IMR-90 (cell line): ENCODE measurements around the gene PSD2. TPM values are rescaled to one million over a fixed set of nuclear protein-coding genes. Genes with fewer than 3 reads are reported as not detected.

ENCODE experiments used
- ATAC-seq: fragments of 200-7000 bp; cut with Tn5 transposase; 2 replicates; pipeline ENCODE4 v1.9.1; 2020; ENCODE audit warnings: low read depth, mild to moderate bottlenecking, moderate library complexity
- BruUV-seq: library from RNA; stranded (reverse); fragments of 400-500 nt; replicated peaks from 2 replicates; lab custom pipeline; 2021; lab: Mats Ljungman, UMichigan
- CTCF ChIA-PET: fragments of 300-600 bp; formaldehyde crosslinking; extraction: SDS; loops from one replicate; lab custom pipeline; 2021; ENCODE audit warnings: antibody characterized with exemption; lab: Yijun Ruan, JAX
- POLR2A ChIA-PET: fragments of 300-600 bp; sonication (Branson Sonifier 250); formaldehyde crosslinking; loops from one replicate; lab custom pipeline; 2022; ENCODE audit warnings: antibody characterized with exemption; ENCODE audit not compliant: unreplicated experiment; lab: Charles Lee
- DNase-seq: peaks from one replicate; pipeline ENCODE4 v3.0.0; 2013
- H2AFZ ChIP-seq: replicated peaks from 2 replicates; pipeline ENCODE3; 2013; ENCODE audit warnings: low read length, mild to moderate bottlenecking; ENCODE audit not compliant: poor library complexity
- H2AK5ac ChIP-seq: 2 replicates; pipeline ENCODE4 v1.6.1; 2013; ENCODE audit warnings: low read depth, low read length, inconsistent platforms
- H2AK9ac ChIP-seq: replicated peaks from 2 replicates; pipeline ENCODE3; 2013; ENCODE audit warnings: mild to moderate bottlenecking, low read depth, low read length, moderate library complexity; ENCODE audit not compliant: poor library complexity
- H2BK120ac ChIP-seq: 2 replicates; pipeline ENCODE4 v1.6.1; 2013; ENCODE audit warnings: low read depth, low read length, inconsistent platforms
- H2BK15ac ChIP-seq: 3 replicates; pipeline ENCODE4 v1.6.1; 2013; ENCODE audit warnings: low read depth, low read length, inconsistent platforms
- H2BK20ac ChIP-seq: 2 replicates; pipeline ENCODE4 v1.6.1; 2013; ENCODE audit warnings: low read depth, mild to moderate bottlenecking, inconsistent platforms, low read length, moderate library complexity
- H2BK5ac ChIP-seq: 2 replicates; pipeline ENCODE4 v1.6.1; 2013; ENCODE audit warnings: mild to moderate bottlenecking, low read depth, low read length, inconsistent platforms; ENCODE audit not compliant: poor library complexity, severe bottlenecking
- H3K14ac ChIP-seq: replicated peaks from 2 replicates; pipeline ENCODE4 v1.6.1; 2013; ENCODE audit warnings: low read depth, low read length, inconsistent platforms
- H3K18ac ChIP-seq: 2 replicates; pipeline ENCODE4 v1.6.1; 2013; ENCODE audit warnings: low read depth, low read length, control low read depth
- H3K23ac ChIP-seq: 2 replicates; pipeline ENCODE4 v1.6.1; 2013; ENCODE audit warnings: low read depth, low read length, inconsistent platforms
- H3K27ac ChIP-seq: 2 replicates; pipeline ENCODE4 v1.5.1; 2013; ENCODE audit warnings: mild to moderate bottlenecking, control low read depth, low read length; ENCODE audit not compliant: insufficient read depth
- H3K27me3 ChIP-seq: 2 replicates; pipeline ENCODE4 v1.6.1; 2013; ENCODE audit warnings: low read length; ENCODE audit not compliant: control insufficient read depth, insufficient read depth
- H3K36me3 ChIP-seq: 2 replicates; pipeline ENCODE4 v1.6.1; 2013; ENCODE audit warnings: low read length, mixed read lengths; ENCODE audit not compliant: control insufficient read depth, insufficient read depth
- H3K4ac ChIP-seq: 2 replicates; pipeline ENCODE4 v1.6.1; 2013; ENCODE audit warnings: low read depth, low read length, inconsistent platforms
- H3K4me1 ChIP-seq: 2 replicates; pipeline ENCODE4 v1.6.1; 2013; ENCODE audit warnings: low read length, mixed read lengths; ENCODE audit not compliant: control insufficient read depth, insufficient read depth
- H3K4me2 ChIP-seq: 2 replicates; pipeline ENCODE4 v1.6.1; 2013; ENCODE audit warnings: low read depth, mild to moderate bottlenecking, control low read depth, low read length, moderate library complexity
- H3K4me3 ChIP-seq: 2 replicates; pipeline ENCODE4 v1.5.1; 2013; ENCODE audit warnings: low read depth, mild to moderate bottlenecking, control low read depth, low read length, moderate library complexity; ENCODE audit not compliant: insufficient read depth
- H3K56ac ChIP-seq: 2 replicates; pipeline ENCODE4 v1.6.1; 2013; ENCODE audit warnings: low read length, inconsistent platforms; ENCODE audit not compliant: insufficient read depth; ENCODE audit errors: extremely low read depth
- H3K79me1 ChIP-seq, 2 experiments: 2 replicates each; pipeline ENCODE4 v1.6.1; 2013; ENCODE audit warnings: low read length in 2 of 2, inconsistent platforms in 1 of 2, low read depth in 1 of 2
- H3K9ac ChIP-seq: 2 replicates; pipeline ENCODE4 v1.6.1; 2013; ENCODE audit warnings: low read depth, low read length, control low read depth
- H3K9me1 ChIP-seq: 2 replicates; pipeline ENCODE4 v1.6.1; 2013; ENCODE audit warnings: low read length, inconsistent platforms; ENCODE audit not compliant: insufficient read depth
- H3K9me3 ChIP-seq: 2 replicates; pipeline ENCODE4 v1.6.1; 2013; ENCODE audit warnings: low read length; ENCODE audit not compliant: control insufficient read depth, insufficient read depth
- H4K20me1 ChIP-seq: 2 replicates; pipeline ENCODE4 v1.6.1; 2013; ENCODE audit warnings: low read length, inconsistent platforms; ENCODE audit not compliant: insufficient read depth
- H4K5ac ChIP-seq: 2 replicates; pipeline ENCODE4 v1.6.1; 2013; ENCODE audit warnings: mild to moderate bottlenecking, low read depth, low read length, control low read depth
- H4K8ac ChIP-seq, 2 experiments: 2 replicates each; pipeline ENCODE4 v1.6.1; 2013; ENCODE audit warnings: low read depth in 2 of 2, low read length in 2 of 2, control low read depth in 1 of 2, inconsistent platforms in 1 of 2
- H4K91ac ChIP-seq: 2 replicates; pipeline ENCODE4 v1.6.1; 2013; ENCODE audit warnings: low read depth, low read length, inconsistent platforms; ENCODE audit not compliant: insufficient read depth
- BHLHE40 ChIP-seq: fragments of 150-350 bp; IDR thresholded peaks from 2 replicates; pipeline ENCODE4 v1.6.1; 2016; ENCODE audit warnings: mild to moderate bottlenecking, low read depth, low read length
- CEBPB ChIP-seq: IDR thresholded peaks from 2 replicates; pipeline ENCODE4 v1.6.1; 2012; ENCODE audit warnings: low read depth, low read length, improper control_type of control experiment
- CHD1 ChIP-seq: IDR thresholded peaks from 2 replicates; pipeline ENCODE4 v1.6.1; 2012; ENCODE audit warnings: low read depth, low read length, improper control_type of control experiment
- FOS ChIP-seq: fragments of 150-350 bp; IDR thresholded peaks from 2 replicates; pipeline ENCODE4 v1.6.1; 2016; ENCODE audit warnings: low read depth, low read length
- MAFK ChIP-seq: IDR thresholded peaks from 2 replicates; pipeline ENCODE4 v1.6.1; 2012; ENCODE audit warnings: low read depth, low read length, improper control_type of control experiment
- MAZ ChIP-seq: IDR thresholded peaks from 2 replicates; pipeline ENCODE4 v1.6.1; 2012; ENCODE audit warnings: low read depth, mild to moderate bottlenecking, low read length, improper control_type of control experiment, moderate library complexity, borderline replicate concordance
- MXI1 ChIP-seq: IDR thresholded peaks from 2 replicates; pipeline ENCODE4 v1.6.1; 2012; ENCODE audit warnings: low read depth, mild to moderate bottlenecking, low read length, moderate library complexity, borderline replicate concordance
- NFE2L2 ChIP-seq: fragments of 150-350 bp; IDR thresholded peaks from 2 replicates; pipeline ENCODE4 v1.6.1; 2016; ENCODE audit warnings: low read depth, mild to moderate bottlenecking, low read length
- POLR2A ChIP-seq: IDR thresholded peaks from 2 replicates; pipeline ENCODE4 v1.6.1; 2012; ENCODE audit warnings: mild to moderate bottlenecking, low read depth, low read length
- RAD21 ChIP-seq: IDR thresholded peaks from 2 replicates; pipeline ENCODE4 v1.6.1; 2012; ENCODE audit warnings: low read length, improper control_type of control experiment
- RCOR1 ChIP-seq: IDR thresholded peaks from 2 replicates; pipeline ENCODE4 v1.6.1; 2012; ENCODE audit warnings: mild to moderate bottlenecking, low read length, improper control_type of control experiment; ENCODE audit not compliant: insufficient replicate concordance
- RFX5 ChIP-seq: IDR thresholded peaks from 2 replicates; pipeline ENCODE4 v1.8.0; 2012; ENCODE audit warnings: low read depth, mild to moderate bottlenecking, low read length, moderate library complexity
- SMC3 ChIP-seq: fragments of 150-350 bp; IDR thresholded peaks from 2 replicates; pipeline ENCODE4 v1.6.1; 2016; ENCODE audit warnings: low read depth, mild to moderate bottlenecking, antibody characterized with exemption, low read length, moderate library complexity
- WGBS, 2 experiments: methylation state at CpG; one replicate each; pipeline versions ENCODE4 v1.1.5 to v1.1.7; 2013; ENCODE audit warnings: missing lambda C conversion rate in 2 of 2; ENCODE audit not compliant: insufficient read length in 1 of 2; ENCODE audit errors: extremely low coverage in 2 of 2; 5-methylcytosine and 5-hydroxymethylcytosine counted together
- dilution Hi-C: fragments of 300-500 bp; cut with HindIII; formaldehyde crosslinking; loops from one replicate; pipeline ENCODE4 v1.14.3; 2018; ENCODE audit warnings: low sequenced_read_pairs; ENCODE audit not compliant: unreplicated experiment
- in situ Hi-C: fragments of 300-500 bp; cut with MboI; formaldehyde crosslinking; loops from 3 replicates; pipeline ENCODE4 v1.14.3; 2019; ENCODE audit warnings: low sequenced_read_pairs, inconsistent platforms, mixed read lengths
- intact Hi-C: fragments of 100-400 bp; cut with micrococcal nuclease; formaldehyde crosslinking; loops from 2 replicates; pipeline ENCODE4 v1.10.0; 2022
- polyA plus RNA-seq, 3 experiments: library from polyadenylated mRNA; depleted of rRNA; stranded (reverse); fragments of >200 nt; gene quantifications; 2 replicates each; pipeline ENCODE4 v1.2.3, GENCODE V29; 2012; ENCODE audit warnings: low replicate concordance in 1 of 3
- total RNA-seq: library from RNA; depleted of rRNA; stranded (reverse); fragments of >200 nt; gene quantifications from 2 replicates; pipeline ENCODE4 v1.2.3, GENCODE V29; 2012
- TF ChIP-seq, protein P1 (sequence below): fragments of 150-350 bp; IDR thresholded peaks from 2 replicates; pipeline ENCODE4 v1.6.1; 2017; ENCODE audit warnings: mild to moderate bottlenecking, antibody characterized with exemption, low read length, low read depth
- TF ChIP-seq, protein P2 (sequence below): conservative IDR thresholded peaks from 2 replicates; pipeline ENCODE4 v1.5.1; 2012; ENCODE audit warnings: mild to moderate bottlenecking, low read depth, low read length, improper control_type of control experiment
- TF ChIP-seq, protein P3 (sequence below): fragments of 150-350 bp; IDR thresholded peaks from 2 replicates; pipeline ENCODE4 v1.6.1; 2016; ENCODE audit warnings: low read depth, mild to moderate bottlenecking, low read length, moderate library complexity, borderline replicate concordance

The PSD2 gene
- total and polyA plus RNA-seq, 2 of the 4 experiments (the other 2 are of a cell fraction), result 0.05 TPM; not detected in 1

DNA sequence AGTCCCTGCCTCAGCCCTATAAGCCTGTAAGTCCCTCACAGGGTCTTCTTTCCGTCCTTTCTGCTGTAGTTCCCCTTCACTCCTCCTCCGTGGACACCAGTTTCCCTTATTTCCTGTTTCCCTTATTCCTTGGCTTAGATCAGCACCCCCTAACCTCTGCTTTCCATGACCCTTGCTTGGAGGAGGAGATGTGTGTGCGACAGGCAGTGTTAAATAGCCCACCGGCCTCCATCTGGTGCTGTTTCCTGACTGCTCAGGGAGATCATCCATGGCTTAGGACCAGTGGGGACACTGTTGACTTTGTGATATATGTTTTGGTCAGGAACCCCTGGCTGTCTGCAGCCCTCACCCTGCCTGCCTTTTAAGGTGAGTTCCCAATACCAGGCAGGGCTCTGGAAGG, 34.1 kb upstream of the PSD2 start:
- Histone ChIP-seq H3K9ac (no peak overlapping the region), H3K4me1 (no peaks in the 10 kb centered on the region), H3K4ac (no peak overlapping the region), H3K4me2 (no peak overlapping the region), H2BK5ac (no peak overlapping the region), H2BK15ac (no peak overlapping the region), H3K56ac (no peak overlapping the region), H3K27me3 (peaks cover 46% of the 10 kb centered on the region), H3K23ac (no peak overlapping the region), H2AK9ac (no peak overlapping the region), H3K9me1 (no peaks in the 10 kb centered on the region; the same call in 1 of the 2 replicates), H3K79me1 (no peaks in the 10 kb centered on the region), H4K91ac (no peak overlapping the region), H3K27ac (no peak overlapping the region), H2BK20ac (no peak overlapping the region), H3K9me3 (no peaks in the 10 kb centered on the region), H2AFZ (no peak overlapping the region), H3K18ac (no peak overlapping the region), H3K4me3 (no peak overlapping the region), H4K20me1 (0 out of 2 replicates have a peak, but pooled peaks cover 3% of the 10 kb centered on the region), H4K5ac (no peak overlapping the region), H2BK120ac (no peak overlapping the region), H2AK5ac (peak overlapping the region; percentile 59; the same call in 1 of the 2 replicates), H4K8ac (no peak overlapping the region), H3K36me3 (no peaks in the 10 kb centered on the region), H3K14ac (no peak overlapping the region)
- ChIA-PET POLR2A (no interaction called here), CTCF (no interaction called here)
- TF ChIP-seq SMC3, result no peak
- TF ChIP-seq RFX5, result no peak
- no peak for TF ChIP-seq CEBPB
- TF ChIP-seq CHD1, result no peak
- TF ChIP-seq NFE2L2, result no peak
- no peak for TF ChIP-seq FOS
- TF ChIP-seq RAD21, result no peak
- no peak for TF ChIP-seq BHLHE40
- TF ChIP-seq RCOR1, result no peak
- TF ChIP-seq MXI1, result no peak
- TF ChIP-seq, protein P1, sequence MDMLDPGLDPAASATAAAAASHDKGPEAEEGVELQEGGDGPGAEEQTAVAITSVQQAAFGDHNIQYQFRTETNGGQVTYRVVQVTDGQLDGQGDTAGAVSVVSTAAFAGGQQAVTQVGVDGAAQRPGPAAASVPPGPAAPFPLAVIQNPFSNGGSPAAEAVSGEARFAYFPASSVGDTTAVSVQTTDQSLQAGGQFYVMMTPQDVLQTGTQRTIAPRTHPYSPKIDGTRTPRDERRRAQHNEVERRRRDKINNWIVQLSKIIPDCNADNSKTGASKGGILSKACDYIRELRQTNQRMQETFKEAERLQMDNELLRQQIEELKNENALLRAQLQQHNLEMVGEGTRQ, result no peak
- no peak for TF ChIP-seq MAFK
- no peak for TF ChIP-seq POLR2A
- no peak for TF ChIP-seq MAZ
- TF ChIP-seq, protein P2, sequence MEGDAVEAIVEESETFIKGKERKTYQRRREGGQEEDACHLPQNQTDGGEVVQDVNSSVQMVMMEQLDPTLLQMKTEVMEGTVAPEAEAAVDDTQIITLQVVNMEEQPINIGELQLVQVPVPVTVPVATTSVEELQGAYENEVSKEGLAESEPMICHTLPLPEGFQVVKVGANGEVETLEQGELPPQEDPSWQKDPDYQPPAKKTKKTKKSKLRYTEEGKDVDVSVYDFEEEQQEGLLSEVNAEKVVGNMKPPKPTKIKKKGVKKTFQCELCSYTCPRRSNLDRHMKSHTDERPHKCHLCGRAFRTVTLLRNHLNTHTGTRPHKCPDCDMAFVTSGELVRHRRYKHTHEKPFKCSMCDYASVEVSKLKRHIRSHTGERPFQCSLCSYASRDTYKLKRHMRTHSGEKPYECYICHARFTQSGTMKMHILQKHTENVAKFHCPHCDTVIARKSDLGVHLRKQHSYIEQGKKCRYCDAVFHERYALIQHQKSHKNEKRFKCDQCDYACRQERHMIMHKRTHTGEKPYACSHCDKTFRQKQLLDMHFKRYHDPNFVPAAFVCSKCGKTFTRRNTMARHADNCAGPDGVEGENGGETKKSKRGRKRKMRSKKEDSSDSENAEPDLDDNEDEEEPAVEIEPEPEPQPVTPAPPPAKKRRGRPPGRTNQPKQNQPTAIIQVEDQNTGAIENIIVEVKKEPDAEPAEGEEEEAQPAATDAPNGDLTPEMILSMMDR, result no peak
- TF ChIP-seq, protein P3, sequence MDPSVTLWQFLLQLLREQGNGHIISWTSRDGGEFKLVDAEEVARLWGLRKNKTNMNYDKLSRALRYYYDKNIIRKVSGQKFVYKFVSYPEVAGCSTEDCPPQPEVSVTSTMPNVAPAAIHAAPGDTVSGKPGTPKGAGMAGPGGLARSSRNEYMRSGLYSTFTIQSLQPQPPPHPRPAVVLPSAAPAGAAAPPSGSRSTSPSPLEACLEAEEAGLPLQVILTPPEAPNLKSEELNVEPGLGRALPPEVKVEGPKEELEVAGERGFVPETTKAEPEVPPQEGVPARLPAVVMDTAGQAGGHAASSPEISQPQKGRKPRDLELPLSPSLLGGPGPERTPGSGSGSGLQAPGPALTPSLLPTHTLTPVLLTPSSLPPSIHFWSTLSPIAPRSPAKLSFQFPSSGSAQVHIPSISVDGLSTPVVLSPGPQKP, result no peak
- in situ Hi-C loops, result loop anchor here (5.0 to 10.0 kb wide), 2 partner anchors 129 to 337 kb away; no protein-coding TSS in a partner anchor
- BruUV-seq, result no TSS peak
- dilution Hi-C loops, result loop anchor here (25.0 kb wide), 1 partner anchor 124 kb away; the partner anchor contains the start of gene CXXC5
- DNase-seq, result no peak
- intact Hi-C loops, result no loop called here
- no peak for ATAC-seq
- no CpG with 5 or more reads among the region's 4 CpGs for WGBS, 2 experiments
